B cell (primary cell): ENCODE results near the gene KYNU. TPM values are rescaled to one million over a fixed set of nuclear protein-coding genes. Genes with fewer than 3 reads are reported as not detected.

ENCODE experiments used
- ATAC-seq: fragments of 200-7000 bp; cut with Tn5 transposase; one replicate; pipeline ENCODE4 v1.10.0; 2021; ENCODE audit warnings: low read depth, mild to moderate bottlenecking, moderate number of reproducible peaks, moderate library complexity
- CTCF ChIA-PET: fragments of 350-600 bp; sonication (Branson Sonifier 250); formaldehyde crosslinking; loops from one replicate; lab custom pipeline; 2021; ENCODE audit warnings: antibody characterized with exemption, inconsistent platforms; lab: Charles Lee
- POLR2A ChIA-PET: fragments of 350-600 bp; sonication (Branson Sonifier 250); formaldehyde crosslinking; loops from one replicate; lab custom pipeline; 2021; ENCODE audit warnings: antibody characterized with exemption; lab: Charles Lee
- DNase-seq: peaks from one replicate; pipeline ENCODE4 v3.0.0; 2013
- H2AFZ ChIP-seq: 2 replicates; pipeline ENCODE4 v1.6.1; 2012; ENCODE audit warnings: mild to moderate bottlenecking, low read depth, low read length; ENCODE audit not compliant: insufficient read depth, poor library complexity, severe bottlenecking
- H3K27ac ChIP-seq, 2 donors: 1 replicate in 1 of 2; 2 replicates in 1 of 2; pipeline ENCODE4 v1.5.1; 2012 to 2013; ENCODE audit warnings: low read length in 2 of 2, mild to moderate bottlenecking in 2 of 2, moderate library complexity in 1 of 2
- H3K27me3 ChIP-seq, 4 experiments: fragments of 200-600 bp in 1 of 4; sonication (generic) in 1 of 4; replicated peaks in 1 of 4; 1 replicate in 2 of 4; 2 replicates in 2 of 4; pipeline versions ENCODE4 v1.6.1 to v1.7.0; 2013 to 2016; ENCODE audit warnings: low read length in 3 of 4, mild to moderate bottlenecking in 2 of 4, mixed read lengths in 1 of 4, moderate library complexity in 1 of 4; ENCODE audit not compliant: insufficient read depth in 4 of 4, control insufficient read depth in 3 of 4; ENCODE audit errors: control extremely low read depth in 1 of 4
- H3K36me3 ChIP-seq, 2 experiments: replicated peaks in 1 of 2; 1 replicate in 1 of 2; 2 replicates in 1 of 2; pipeline versions ENCODE4 v1.6.1 to v1.7.1; 2013; ENCODE audit warnings: low read length in 1 of 2; ENCODE audit not compliant: insufficient read depth in 2 of 2, control insufficient read depth in 1 of 2; ENCODE audit errors: control extremely low read depth in 1 of 2, extremely low read depth in 1 of 2
- H3K4me1 ChIP-seq, 2 donors: fragments of 200-600 bp in 1 of 2; sonication (generic) in 1 of 2; 1 replicate in 1 of 2; 2 replicates in 1 of 2; pipeline versions ENCODE4 v1.5.1 to v1.6.1; 2013 to 2017; ENCODE audit warnings: low read length in 2 of 2; ENCODE audit not compliant: control insufficient read depth in 2 of 2, insufficient read depth in 2 of 2
- H3K4me2 ChIP-seq: replicated peaks from 2 replicates; pipeline ENCODE3; 2012; ENCODE audit warnings: mild to moderate bottlenecking, low read depth, low read length; ENCODE audit not compliant: poor library complexity, severe bottlenecking
- H3K4me3 ChIP-seq, 5 experiments: fragments of 200-600 bp in 1 of 5; sonication (generic) in 1 of 5; 1 replicate in 3 of 5; 2 replicates in 2 of 5; pipeline versions ENCODE4 v1.5.1 to v1.7.0; 2011 to 2016; ENCODE audit warnings: low read length in 4 of 5, mild to moderate bottlenecking in 4 of 5, low read depth in 2 of 5, control low read depth in 1 of 5, moderate library complexity in 1 of 5; ENCODE audit not compliant: insufficient read depth in 1 of 5; ENCODE audit errors: control extremely low read depth in 1 of 5, extremely low read depth in 1 of 5
- H3K79me2 ChIP-seq: fragments of 200-600 bp; sonication (generic); one replicate; pipeline ENCODE4 v1.6.0; 2016; ENCODE audit warnings: low read length; ENCODE audit not compliant: control insufficient read depth, insufficient read depth
- H3K9ac ChIP-seq: fragments of 200-600 bp; sonication (generic); 2 replicates; pipeline ENCODE4 v1.6.1; 2017; ENCODE audit warnings: mild to moderate bottlenecking, low read length, moderate library complexity
- H3K9me3 ChIP-seq, 3 donors: one replicate each; pipeline versions ENCODE4 v1.6.1 to v1.7.1; 2013; ENCODE audit warnings: low read length in 2 of 3; ENCODE audit not compliant: control insufficient read depth in 2 of 3, insufficient read depth in 1 of 3; ENCODE audit errors: control extremely low read depth in 1 of 3
- H4K20me1 ChIP-seq: 2 replicates; pipeline ENCODE4 v1.6.0; 2012; ENCODE audit warnings: mild to moderate bottlenecking, low read length; ENCODE audit not compliant: insufficient read depth, control insufficient read depth, poor library complexity, severe bottlenecking
- H3K27ac Mint-ChIP-seq: one replicate; pipeline ENCODE4 v1.8.0; 2021; ENCODE audit warnings: mixed read lengths
- H3K27me3 Mint-ChIP-seq: one replicate; pipeline ENCODE4 v1.8.0; 2021; ENCODE audit warnings: mixed read lengths
- H3K4me1 Mint-ChIP-seq: one replicate; pipeline ENCODE4 v1.8.0; 2021; ENCODE audit warnings: mixed read lengths
- H3K4me3 Mint-ChIP-seq: one replicate; pipeline ENCODE4 v1.8.0; 2021; ENCODE audit warnings: mixed read lengths
- H3K9me3 Mint-ChIP-seq: one replicate; pipeline ENCODE4 v1.8.0; 2022; ENCODE audit warnings: mixed read lengths; ENCODE audit not compliant: insufficient read depth
- EZH2 ChIP-seq: IDR thresholded peaks from 2 replicates; pipeline ENCODE4 v1.6.1; 2012; ENCODE audit warnings: borderline replicate concordance, low read depth, mild to moderate bottlenecking, moderate library complexity, low read length; ENCODE audit not compliant: insufficient read depth, poor library complexity, severe bottlenecking
- WGBS: methylation state at CpG from one replicate; pipeline ENCODE4 v1.1.5; 2013; ENCODE audit warnings: missing lambda C conversion rate; ENCODE audit not compliant: insufficient coverage; 5-methylcytosine and 5-hydroxymethylcytosine counted together
- intact Hi-C: fragments of 100-400 bp; cut with micrococcal nuclease; formaldehyde crosslinking; loops from one replicate; pipeline ENCODE4 v1.10.0; 2022
- polyA plus RNA-seq: library from polyadenylated mRNA; depleted of rRNA; stranded (reverse); fragments of >200 nt; gene quantifications from 2 replicates; pipeline ENCODE4 v1.2.3, GENCODE V29; 2012
- total RNA-seq, 2 donors: library from RNA; stranded (reverse); fragments of 120-200 nt in 1 of 2; gene quantifications; 1 replicate in 1 of 2; 2 replicates in 1 of 2; pipeline versions ENCODE4 v1.2.3 to v1.2.4, GENCODE V29; 2013 to 2022
- TF ChIP-seq, protein P1 (sequence below): fragments of 200-600 bp; IDR thresholded peaks from one replicate; pipeline ENCODE4 v1.8.0; 2022; ENCODE audit warnings: antibody characterized with exemption, mild to moderate bottlenecking

The KYNU gene
- total and polyA plus RNA-seq, 2 donors (not counting 1 experiment from before 2014, with no cell fraction given): 14.5 to 46.2 TPM

DNA sequence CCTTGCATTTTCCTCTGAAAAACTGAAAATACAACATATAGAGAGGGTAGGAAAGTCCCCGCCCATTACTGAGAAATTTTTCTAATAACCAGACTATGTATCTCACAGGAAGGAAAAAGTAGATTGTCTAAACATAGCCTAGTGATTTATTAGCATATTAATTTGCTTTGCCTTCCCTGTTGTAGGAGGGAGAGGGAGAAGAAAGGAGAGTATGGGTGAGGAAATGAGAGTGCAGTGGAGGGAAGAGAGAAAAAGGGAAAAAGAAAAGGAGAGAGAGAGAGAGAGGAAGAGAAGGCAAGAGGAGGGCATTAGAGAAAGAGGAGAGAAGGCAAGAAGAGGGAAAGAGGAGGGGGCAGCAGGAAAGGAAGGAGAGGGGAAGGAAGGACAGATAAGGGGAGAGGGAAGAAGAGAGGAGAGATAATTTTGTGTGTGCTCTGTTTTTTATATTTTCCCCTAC, 3.6 kb upstream of the KYNU start:
- Histone ChIP-seq H3K27ac (peak overlapping the region; percentile 27 to 64), H2AFZ (peak overlapping the region; percentile 4), H3K36me3 (no peaks in the 10 kb centered on the region), H4K20me1 (no peaks in the 10 kb centered on the region), H3K4me1 (peaks cover 22 to 25% of the 10 kb centered on the region in 2 donors), H3K27me3 (no peaks in the 10 kb centered on the region), H3K4me2 (peak overlapping the region; percentile 17), H3K79me2 (peaks cover 17% of the 10 kb centered on the region), H3K9me3 (no peaks in the 10 kb centered on the region), H3K9ac (no peak overlapping the region), H3K4me3 (no peak overlapping the region)
- intact Hi-C loops: no loop called here
- POLR2A ChIA-PET: no interaction called here
- Mint-ChIP-seq H3K4me3 (peak overlapping the region; percentile 66), H3K4me1 (peaks cover 45% of the 10 kb centered on the region), H3K9me3 (no peaks in the 10 kb centered on the region), H3K27ac (peak overlapping the region; percentile 80), H3K27me3 (no peaks in the 10 kb centered on the region)
- CTCF ChIA-PET: interaction anchor here (1.7 to 2.1 kb wide), 2 partner anchors 8 kb away, joined by 7 to 8 read pairs; no protein-coding TSS in a partner anchor
- DNase-seq (peak; percentile 14), ATAC-seq (no peak)
- TF ChIP-seq, protein P1, sequence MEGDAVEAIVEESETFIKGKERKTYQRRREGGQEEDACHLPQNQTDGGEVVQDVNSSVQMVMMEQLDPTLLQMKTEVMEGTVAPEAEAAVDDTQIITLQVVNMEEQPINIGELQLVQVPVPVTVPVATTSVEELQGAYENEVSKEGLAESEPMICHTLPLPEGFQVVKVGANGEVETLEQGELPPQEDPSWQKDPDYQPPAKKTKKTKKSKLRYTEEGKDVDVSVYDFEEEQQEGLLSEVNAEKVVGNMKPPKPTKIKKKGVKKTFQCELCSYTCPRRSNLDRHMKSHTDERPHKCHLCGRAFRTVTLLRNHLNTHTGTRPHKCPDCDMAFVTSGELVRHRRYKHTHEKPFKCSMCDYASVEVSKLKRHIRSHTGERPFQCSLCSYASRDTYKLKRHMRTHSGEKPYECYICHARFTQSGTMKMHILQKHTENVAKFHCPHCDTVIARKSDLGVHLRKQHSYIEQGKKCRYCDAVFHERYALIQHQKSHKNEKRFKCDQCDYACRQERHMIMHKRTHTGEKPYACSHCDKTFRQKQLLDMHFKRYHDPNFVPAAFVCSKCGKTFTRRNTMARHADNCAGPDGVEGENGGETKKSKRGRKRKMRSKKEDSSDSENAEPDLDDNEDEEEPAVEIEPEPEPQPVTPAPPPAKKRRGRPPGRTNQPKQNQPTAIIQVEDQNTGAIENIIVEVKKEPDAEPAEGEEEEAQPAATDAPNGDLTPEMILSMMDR: no peak
- TF ChIP-seq EZH2: no peak
- WGBS: no CpG with 5 or more reads among the region's 1 CpG

DNA sequence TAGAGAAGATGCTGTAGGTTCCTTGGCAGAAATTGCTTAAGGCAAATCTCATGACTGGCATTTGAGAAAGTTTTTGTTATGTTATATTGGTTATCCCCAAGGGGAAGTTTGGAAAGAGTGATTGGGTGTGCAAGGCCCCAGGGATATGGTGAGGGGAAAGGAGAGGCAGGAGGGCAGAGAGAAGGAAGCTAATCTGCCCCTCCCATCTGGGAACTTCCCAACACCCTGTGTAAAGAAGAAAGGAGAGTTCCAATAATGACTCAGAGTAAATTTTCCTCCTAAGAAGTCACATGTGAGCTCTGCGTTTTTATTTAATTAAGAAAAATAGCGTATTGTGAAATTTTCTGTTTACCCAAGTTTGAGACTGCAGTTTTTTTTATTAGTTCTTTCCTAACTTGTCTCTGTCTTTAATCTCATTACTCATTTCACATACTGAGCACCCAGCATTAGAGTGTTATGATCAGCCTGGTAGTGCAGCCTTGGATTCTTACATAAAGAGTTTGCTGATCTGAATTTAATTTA, 3.1 kb upstream of the KYNU start:
- Histone ChIP-seq H3K9ac (no peak overlapping the region), H3K27ac (peak overlapping the region; percentile 27 to 64)

More for the DNA sequence above, 3.1 kb upstream of the KYNU start:
- Histone ChIP-seq H4K20me1 (no peaks in the 10 kb centered on the region), H3K4me3 (no peak overlapping the region), H3K36me3 (no peaks in the 10 kb centered on the region), H3K4me1 (peaks cover 27 to 29% of the 10 kb centered on the region in 2 donors), H3K27me3 (no peaks in the 10 kb centered on the region), H2AFZ (peak overlapping the region; percentile 4), H3K9me3 (no peaks in the 10 kb centered on the region), H3K4me2 (peak overlapping the region; percentile 17), H3K79me2 (peaks cover 22% of the 10 kb centered on the region)
- no peak for TF ChIP-seq EZH2
- TF ChIP-seq, protein P1: no peak
- no peaks in the 10 kb centered on the region for H3K27me3 Mint-ChIP-seq
- H3K4me3 Mint-ChIP-seq: peak overlapping the region; percentile 66
- ATAC-seq (peak; percentile 32), DNase-seq (peak; percentile 35)
- peaks cover 49% of the 10 kb centered on the region for H3K4me1 Mint-ChIP-seq
- POLR2A ChIA-PET: no interaction called here
- H3K9me3 Mint-ChIP-seq: no peaks in the 10 kb centered on the region
- intact Hi-C loops: no loop called here
- no CpG with 5 or more reads among the region's 2 CpGs for WGBS
- H3K27ac Mint-ChIP-seq: peak overlapping the region; percentile 80
- CTCF ChIA-PET: interaction anchor here (2.1 kb wide), 1 partner anchor 9 kb away, joined by 8 read pairs; no protein-coding TSS in a partner anchor
